Neutrophil (primary cell): ENCODE measurements around the gene LGALS1.

ENCODE experiments used
- H3K27ac ChIP-seq: fragments of 200-600 bp; sonication (generic); 2 replicates; pipeline ENCODE4 v1.5.1; 2016; ENCODE audit warnings: mild to moderate bottlenecking, moderate library complexity
- H3K27me3 ChIP-seq: fragments of 200-600 bp; sonication (generic); 2 replicates; pipeline ENCODE4 v1.6.0; 2016; ENCODE audit warnings: mild to moderate bottlenecking
- H3K36me3 ChIP-seq: fragments of 200-600 bp; sonication (generic); 2 replicates; pipeline ENCODE4 v1.5.1; 2017
- H3K4me1 ChIP-seq, 2 experiments: fragments of 200-600 bp in 1 of 2; sonication (generic) in 1 of 2; 1 replicate in 1 of 2; 2 replicates in 1 of 2; pipeline versions ENCODE4 v1.5.1 to v1.6.1; 2013 to 2016; ENCODE audit warnings: low read depth in 1 of 2, low read length in 1 of 2, mild to moderate bottlenecking in 1 of 2, moderate library complexity in 1 of 2; ENCODE audit not compliant: control insufficient read depth in 1 of 2, insufficient read depth in 1 of 2
- H3K4me3 ChIP-seq, 2 experiments: fragments of 200-600 bp in 1 of 2; sonication (generic) in 1 of 2; 1 replicate in 1 of 2; 2 replicates in 1 of 2; pipeline ENCODE4 v1.5.1; 2013 to 2016; ENCODE audit warnings: low read depth in 1 of 2, low read length in 1 of 2, mild to moderate bottlenecking in 1 of 2, moderate library complexity in 1 of 2
- H3K9me3 ChIP-seq: fragments of 200-600 bp; sonication (generic); 2 replicates; pipeline ENCODE4 v1.5.1; 2016
- CTCF ChIP-seq: fragments of 200-600 bp; sonication (generic); IDR thresholded peaks from 2 replicates; pipeline ENCODE4 v1.5.1; 2016; ENCODE audit warnings: antibody characterized with exemption

LGALS1 gene

GRCh38 chr22:37636186-37636948 is 39.1 kb upstream of the LGALS1 start:
- Histone ChIP-seq H3K4me1 (peaks cover 61 to 88% of the 10 kb centered on the region in 2 experiments), H3K9me3 (no peaks in the 10 kb centered on the region), H3K4me3 (no peak overlapping the region), H3K36me3 (peaks cover 15% of the 10 kb centered on the region), H3K27me3 (no peaks in the 10 kb centered on the region), H3K27ac (peak overlapping the region; percentile 95)
- TF ChIP-seq CTCF = no peak

- TF ChIP-seq CTCF = no peak
- peaks cover 16% of the 10 kb centered on the region for H3K36me3 ChIP-seq
- H3K27me3 ChIP-seq = no peaks in the 10 kb centered on the region
- no peak overlapping the region for H3K4me3 ChIP-seq
- H3K27ac ChIP-seq = peak overlapping the region; percentile 95
- no peaks in the 10 kb centered on the region for H3K9me3 ChIP-seq
- H3K4me1 ChIP-seq = peaks cover 66 to 94% of the 10 kb centered on the region in 2 experiments
Observed at GRCh38 chr22:37636949-37637273, 38.5 kb upstream of the LGALS1 start.

DNA sequence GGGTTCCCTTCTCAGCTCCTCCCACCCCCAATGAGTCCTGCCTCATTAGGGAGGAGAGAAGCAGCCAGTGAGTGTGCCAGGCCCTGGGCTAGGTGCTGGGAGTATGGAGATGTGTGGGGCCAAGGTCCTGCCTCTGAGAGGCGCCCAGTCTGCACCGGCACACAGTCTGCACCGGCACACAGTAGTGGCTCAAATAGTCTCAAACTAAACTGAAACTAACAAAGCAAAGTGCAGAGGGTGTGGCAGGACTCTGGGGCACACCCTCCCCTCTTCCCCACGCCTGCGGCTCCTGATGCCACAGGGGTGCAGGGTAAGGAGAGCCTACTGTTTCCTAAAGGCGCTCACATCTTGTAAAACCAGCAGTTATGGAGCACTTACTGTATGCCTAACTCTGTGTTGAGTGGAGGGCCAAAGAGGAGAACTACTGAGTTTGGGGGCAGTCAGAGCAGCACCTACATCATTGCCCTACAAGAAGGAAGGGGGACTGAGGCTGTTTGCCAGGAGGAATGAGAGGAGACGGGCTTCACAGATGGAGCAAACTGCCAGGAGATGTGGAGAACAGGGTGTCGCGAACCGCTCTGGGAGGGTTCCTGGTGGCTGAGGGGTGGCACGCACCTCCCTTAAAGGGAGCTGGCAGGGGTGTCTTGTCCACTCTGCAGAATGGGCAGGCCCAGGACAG is 36.9 kb upstream of the LGALS1 start:
- H3K36me3 ChIP-seq = peaks cover 28% of the 10 kb centered on the region
- H3K9me3 ChIP-seq = no peaks in the 10 kb centered on the region
- peak overlapping the region; percentile 95 for H3K27ac ChIP-seq
- no peaks in the 10 kb centered on the region for H3K27me3 ChIP-seq
- TF ChIP-seq CTCF = no peak
- H3K4me3 ChIP-seq = peak overlapping the region; percentile 85
- H3K4me1 ChIP-seq = peaks cover 55 to 89% of the 10 kb centered on the region in 2 experiments

- no peaks in the 10 kb centered on the region for H3K9me3 ChIP-seq
- peak within 1 kb of the TSS; percentile 85 for H3K4me3 ChIP-seq
- no peaks in the 10 kb centered on the region for H3K27me3 ChIP-seq
- peaks cover 34% of the 10 kb centered on the region for H3K36me3 ChIP-seq
- peaks cover 50 to 84% of the 10 kb centered on the region in 2 experiments for H3K4me1 ChIP-seq
- TF ChIP-seq CTCF = no peak
- H3K27ac ChIP-seq = peak within 1 kb of the TSS; percentile 95
Observed at GRCh38 chr22:37639070-37639760, 36.2 kb upstream of the LGALS1 start, which contains the start of gene SH3BP1. Gene SH3BP1 (plus strand): TSS chr22:37639669. CDS start chr22:37639788, 119 bp downstream.

DNA sequence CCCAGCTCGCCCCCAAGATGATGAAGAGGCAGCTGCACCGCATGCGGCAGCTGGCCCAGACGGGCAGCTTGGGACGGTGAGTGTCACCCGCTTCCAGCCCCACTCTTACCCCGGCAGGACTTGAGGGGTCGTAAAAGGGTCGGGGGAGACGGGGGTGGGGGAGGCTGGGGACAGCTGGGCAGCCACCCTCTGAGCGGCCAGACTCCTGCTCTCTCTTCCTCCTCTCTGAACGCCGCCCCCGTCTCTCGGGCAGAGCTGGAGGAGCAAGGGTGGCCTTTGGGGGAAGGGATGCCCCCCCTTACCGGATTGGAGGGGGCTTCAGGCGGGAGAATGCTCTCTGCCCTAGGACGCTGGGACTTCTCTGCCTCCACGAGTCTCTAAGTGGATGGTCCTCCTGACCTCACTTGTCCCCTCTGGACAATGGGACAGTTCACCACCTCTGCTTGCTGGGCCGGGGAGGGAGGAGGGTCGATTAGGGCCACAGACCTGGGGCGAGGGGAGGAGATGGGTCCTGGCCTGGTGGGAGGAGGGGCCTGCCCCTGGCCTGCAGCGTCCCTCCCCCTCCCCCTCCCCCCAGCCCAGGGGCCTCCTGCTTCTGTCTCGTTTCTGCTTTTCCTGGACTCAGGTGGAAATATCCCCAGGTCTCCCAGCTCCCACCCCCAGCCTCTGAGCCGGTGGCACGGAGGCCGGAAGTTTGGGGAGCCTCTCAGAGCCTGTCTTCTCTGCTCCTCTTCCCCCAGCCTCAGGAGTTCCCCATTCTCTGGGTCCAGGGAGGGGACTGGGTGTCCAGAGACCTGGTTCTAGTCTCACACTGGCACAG is 35.5 kb upstream of the LGALS1 start:
- Histone ChIP-seq H3K4me3 (peak overlapping the region; percentile 85), H3K36me3 (peaks cover 42% of the 10 kb centered on the region), H3K4me1 (peaks cover 43 to 77% of the 10 kb centered on the region in 2 experiments), H3K9me3 (no peaks in the 10 kb centered on the region), H3K27ac (peak overlapping the region; percentile 95), H3K27me3 (no peaks in the 10 kb centered on the region)
- no peak for TF ChIP-seq CTCF
